Activated naive CD4-positive, alpha-beta T cell treated with anti-CD3 and anti-CD28 coated beads, Interleukin-2, amount 50 U/mL, for 16 hours (primary cell): ENCODE data around the gene RAB10.
"Not testable (repeated sequence)": the region's sequence is repeated elsewhere in the genome, so short reads cannot be mapped to it uniquely, and the experiment has no call there.

ENCODE experiments used
- DNase-seq: peaks from one replicate; pipeline ENCODE4 v3.0.0-alpha.2; 2020

RAB10 gene

GRCh38 chr2:26165403-26165802 is 131.5 kb downstream of the RAB10 start:
- no peak for DNase-seq

GRCh38 chr2:26166541-26166940 is 132.7 kb downstream of the RAB10 start:
- not testable (repeated sequence) for DNase-seq

DNA sequence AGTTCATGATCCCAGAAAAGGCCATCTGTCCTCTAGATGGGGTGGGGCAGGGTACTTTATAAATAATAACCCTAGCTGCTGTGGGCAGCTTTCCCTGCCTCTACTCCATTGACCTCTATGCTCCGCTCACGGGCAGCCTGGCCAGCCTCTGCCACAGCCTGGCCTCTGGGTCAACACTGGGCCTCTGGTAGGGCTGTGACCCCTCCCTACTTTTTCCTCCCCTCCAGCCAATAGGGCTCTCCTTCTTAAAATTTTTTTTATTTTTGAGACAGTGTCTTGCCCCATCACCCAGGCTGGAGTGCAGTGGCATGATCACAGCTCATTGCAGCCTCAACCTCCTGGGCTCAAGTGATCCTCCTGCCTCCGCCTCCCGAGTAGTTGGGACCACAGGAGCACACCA is 134.9 kb downstream of the RAB10 start:
- no peak for DNase-seq

DNA sequence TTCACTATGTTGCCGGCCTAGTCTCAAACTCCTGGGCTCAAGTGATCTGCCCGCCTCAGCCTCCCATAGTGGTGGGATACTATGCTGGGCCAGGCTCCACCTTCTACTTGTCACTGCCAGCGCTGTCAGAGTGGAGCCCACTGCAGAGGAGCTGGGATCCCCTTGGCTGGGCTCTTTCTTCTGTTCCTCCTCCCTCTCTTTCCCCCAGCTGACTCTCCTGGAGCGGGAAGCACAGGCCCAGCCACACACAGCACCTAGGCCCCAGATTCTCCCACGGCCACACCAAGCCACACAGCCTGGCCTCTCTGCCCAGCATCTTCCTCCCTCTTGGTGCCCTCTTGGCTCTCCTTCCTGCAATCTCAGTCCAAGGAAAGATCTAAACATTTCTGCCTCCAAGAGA is 135.3 kb downstream of the RAB10 start:
- no peak for DNase-seq

DNA sequence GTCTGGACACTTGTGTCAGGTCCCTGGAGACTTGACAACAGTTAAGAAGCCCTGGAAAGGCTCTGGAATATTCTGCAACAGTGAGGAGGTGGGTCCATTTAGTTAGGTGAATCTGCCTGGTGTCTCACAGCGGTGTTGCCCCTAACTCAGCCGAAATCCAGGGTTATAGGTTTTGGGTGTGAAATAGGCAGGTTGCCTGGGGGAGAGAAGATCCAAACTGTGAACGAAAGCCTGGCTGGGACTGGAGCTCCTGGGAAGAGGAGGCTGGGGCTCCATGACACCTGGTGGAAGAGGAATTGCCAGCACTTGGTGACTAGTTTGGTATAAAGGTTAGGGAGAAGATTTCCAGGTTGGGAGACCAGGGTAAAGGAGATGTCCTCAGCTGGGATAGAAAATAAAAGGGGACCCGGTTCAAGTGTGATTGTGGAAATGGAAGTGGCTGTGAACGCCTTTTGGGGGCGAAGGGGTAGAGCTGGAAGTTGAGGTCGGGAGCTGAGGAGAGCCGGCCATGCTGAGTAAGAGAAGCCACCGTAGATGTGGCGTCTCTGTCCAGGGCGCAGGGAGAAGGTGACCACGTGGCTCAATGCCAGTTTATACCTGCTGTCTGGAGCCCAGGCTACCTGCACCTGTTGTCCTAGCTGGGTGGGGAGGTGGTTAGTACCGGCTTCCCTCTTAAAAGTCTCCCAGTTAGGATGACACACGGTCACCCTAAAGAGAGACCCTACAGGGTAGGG is 136.0 kb downstream of the RAB10 start:
- DNase-seq = no peak

- DNase-seq = no peak
These were observed 136.9 kb downstream of the RAB10 start for GRCh38 chr2:26170795-26171194.

- DNase-seq = no peak
These were observed 138.4 kb downstream of the RAB10 start for GRCh38 chr2:26172189-26172870.

DNA sequence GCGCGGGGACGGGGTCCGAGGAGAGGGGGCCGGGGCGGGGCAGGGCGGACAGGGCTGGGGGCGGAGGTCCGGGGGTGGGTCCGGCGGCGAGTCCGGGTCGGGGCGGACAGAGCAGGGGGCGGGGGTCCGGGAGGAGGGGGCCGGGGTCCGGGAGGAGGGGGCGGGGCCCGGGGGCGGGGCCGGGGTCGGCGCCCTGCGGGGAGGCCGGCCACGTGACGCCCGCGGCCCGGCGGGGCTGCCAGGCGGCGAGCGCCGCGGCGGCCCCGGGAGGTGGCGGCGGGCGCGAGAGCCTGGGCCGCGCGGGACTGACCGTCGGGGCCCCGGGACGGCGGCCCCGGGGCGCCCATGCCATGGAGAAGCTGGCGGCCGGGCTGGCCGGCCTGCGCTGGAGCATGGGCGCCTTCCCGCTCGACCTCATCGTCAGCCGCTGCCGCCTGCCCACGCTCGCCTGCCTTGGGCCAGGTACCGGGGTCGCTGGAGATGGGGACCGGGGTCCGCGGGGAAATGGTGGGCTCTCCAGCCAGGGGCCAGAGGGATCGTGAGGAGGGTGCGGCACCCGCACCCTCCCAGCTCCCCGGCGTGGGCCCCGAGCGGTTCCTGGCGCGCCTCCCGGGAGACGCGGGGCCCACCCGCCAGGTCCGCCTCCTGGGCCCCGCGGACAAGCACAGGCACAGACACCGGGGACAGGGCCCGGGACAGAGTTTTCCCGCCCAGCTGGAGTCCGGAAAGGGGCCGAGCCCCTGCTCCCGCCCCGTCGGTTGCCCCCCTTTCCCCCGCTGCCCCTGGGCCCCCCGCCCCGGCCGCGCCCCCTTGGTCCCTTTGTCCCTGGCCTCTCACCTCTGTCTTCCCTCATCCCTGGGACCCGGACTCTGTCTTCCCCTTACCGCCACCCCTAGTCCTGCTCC is 139.2 kb downstream of the RAB10 start, which contains the start of gene GAREM2:
GAREM2 (plus strand) TSS at position 218 of the 905 bp plus-strand sequence; CDS start at position 351, 133 bp downstream.
- DNase-seq = no peak

DNA sequence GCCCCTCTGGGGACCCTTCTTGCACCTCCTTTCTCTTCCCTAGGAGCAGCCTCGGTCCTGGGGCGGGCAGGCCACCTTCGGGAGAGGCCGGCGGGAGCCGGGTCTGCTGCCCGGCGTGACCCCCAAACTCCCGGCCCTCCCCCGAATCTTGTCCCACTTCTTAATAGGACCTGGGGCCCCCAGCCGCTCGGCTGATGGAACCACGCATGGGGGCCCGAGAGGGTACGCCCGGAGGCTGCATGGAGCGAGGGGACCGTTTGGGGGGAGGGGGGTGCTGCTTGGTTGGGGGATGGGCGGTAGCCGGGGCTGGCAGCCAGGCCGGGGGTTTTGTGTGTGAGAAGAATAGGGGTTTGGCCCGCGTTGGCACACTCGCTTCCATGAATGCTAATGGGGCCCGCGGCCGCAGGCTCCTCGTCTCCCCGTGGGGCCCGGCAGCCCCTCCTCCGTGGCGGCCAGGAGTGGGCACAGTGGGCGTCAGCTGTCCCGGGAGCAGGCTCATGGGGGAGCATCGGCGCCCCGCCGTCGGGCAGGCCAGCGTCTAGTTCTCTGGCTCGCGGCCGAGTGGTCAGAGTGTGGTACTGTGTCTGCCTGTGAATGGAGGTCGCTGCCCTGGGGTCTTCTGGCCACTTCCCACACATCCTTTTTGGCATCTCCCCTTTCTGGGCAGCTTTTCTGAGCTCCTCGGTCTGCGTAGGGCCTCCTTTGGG is 140.0 kb downstream of the RAB10 start:
- no peak for DNase-seq

- DNase-seq = no peak
These were observed 141.0 kb downstream of the RAB10 start for GRCh38 chr2:26174691-26175465.

GRCh38 chr2:26175466-26176278 is 141.8 kb downstream of the RAB10 start:
- DNase-seq = no peak

GRCh38 chr2:26176279-26176615 is 142.4 kb downstream of the RAB10 start:
- no peak for DNase-seq

GRCh38 chr2:26177122-26177521 is 143.2 kb downstream of the RAB10 start:
- no peak for DNase-seq

DNA sequence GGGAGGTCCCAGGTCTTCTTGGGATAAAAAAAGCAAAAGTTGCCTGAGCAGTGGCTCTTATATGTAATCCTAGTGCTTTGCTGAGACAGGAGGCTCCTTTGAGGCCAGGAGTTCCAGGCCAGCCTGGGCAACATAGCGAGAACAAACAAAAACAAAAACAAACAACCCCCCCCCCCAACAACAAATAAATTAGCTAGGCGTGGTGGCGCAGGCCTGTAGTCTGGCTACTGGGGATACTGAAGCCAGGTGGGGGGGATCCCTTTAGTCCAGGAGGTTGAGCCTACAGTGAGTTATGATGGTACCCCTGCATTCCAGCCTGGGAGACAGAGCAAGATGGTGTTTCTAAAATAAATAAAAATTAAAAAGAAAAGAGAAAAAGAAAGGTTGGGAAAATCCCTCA is 144.4 kb downstream of the RAB10 start:
- DNase-seq = no peak

DNA sequence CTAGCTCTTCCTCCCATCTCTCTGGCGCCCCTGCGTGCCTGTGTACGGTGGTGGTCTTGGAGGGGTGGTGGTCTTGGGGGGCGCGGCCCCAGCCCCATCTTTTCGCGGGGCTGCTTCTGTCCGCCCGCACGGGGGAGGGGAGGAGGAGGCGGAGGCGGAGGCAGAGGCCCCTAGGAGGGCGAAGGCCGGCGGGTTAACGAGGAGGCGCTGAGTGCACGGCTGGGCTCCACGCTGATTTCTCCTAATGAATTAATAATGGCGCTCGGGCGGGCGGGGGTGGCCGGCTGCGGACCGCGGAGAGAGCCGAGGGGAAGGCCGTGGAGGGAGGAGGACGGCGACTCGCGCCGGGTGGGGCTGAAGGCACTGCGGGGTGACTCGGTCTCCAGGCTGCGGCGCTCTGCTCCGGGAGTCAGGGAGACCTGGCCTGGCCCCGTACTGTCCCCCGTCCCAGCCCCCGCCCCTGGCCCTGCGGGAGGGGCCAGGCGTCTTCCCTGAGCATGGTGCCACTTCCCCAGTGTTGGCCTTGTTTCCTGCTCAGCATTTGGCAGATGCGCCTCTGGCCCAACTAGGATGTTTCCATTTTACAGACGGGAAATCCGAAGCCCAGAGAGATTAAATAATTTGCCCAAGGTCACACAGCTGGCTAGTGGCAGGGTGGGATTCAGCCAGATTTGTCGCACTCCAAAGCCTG is 145.0 kb downstream of the RAB10 start:
- DNase-seq = no peak

GRCh38 chr2:26179446-26179913 is 145.6 kb downstream of the RAB10 start:
- no peak for DNase-seq

DNA sequence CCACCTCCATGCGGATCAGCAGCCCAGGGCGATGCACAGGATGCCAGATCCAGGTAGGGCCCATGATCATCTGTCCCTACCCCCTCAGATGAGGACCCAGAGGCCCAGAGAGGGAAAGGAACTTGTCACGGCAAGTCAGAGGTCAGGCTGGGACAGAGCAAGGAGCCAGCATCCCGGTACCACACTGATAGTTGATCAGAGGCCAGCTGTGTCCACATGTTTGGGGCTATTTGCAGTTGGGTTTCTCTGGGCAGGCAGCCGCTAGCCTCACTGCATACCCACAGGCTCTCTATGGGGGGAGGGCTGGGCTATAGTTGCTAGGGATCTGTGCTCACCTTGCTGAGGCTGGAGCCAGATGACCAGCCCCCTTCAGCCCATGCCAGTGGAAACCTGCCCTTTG is 148.6 kb downstream of the RAB10 start:
- DNase-seq = no peak

- no peak for DNase-seq
These were observed 149.2 kb downstream of the RAB10 start for GRCh38 chr2:26182887-26183630.

DNA sequence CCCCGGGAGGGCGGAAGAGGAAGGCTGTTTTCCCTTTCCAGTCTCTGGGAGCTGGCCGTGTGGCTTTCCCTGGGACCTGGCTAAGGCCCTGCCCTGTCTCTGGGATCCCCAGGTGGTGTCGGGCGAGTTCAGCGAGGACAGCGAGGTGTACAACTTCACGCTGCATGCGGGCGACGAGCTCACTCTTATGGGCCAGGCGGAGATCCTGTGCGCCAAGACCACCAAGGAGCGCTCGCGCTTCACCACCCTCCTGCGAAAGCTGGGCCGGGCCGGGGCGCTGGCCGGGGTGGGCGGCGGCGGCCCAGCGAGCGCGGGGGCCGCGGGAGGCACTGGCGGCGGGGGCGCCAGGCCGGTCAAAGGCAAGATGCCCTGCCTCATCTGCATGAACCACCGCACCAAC is 150.2 kb downstream of the RAB10 start:
- DNase-seq = no peak
